HG03159 (cell line): ENCODE measurements around the gene TCHH.
"Not testable (repeated sequence)": the region's sequence is repeated elsewhere in the genome, so short reads cannot be mapped to it uniquely, and the experiment has no call there.

Source experiments
- ATAC-seq: cut with Tn5 transposase; IDR thresholded peaks from one replicate; pipeline ENCODE4 v1.9.1; 2021; ENCODE audit warnings: mild to moderate bottlenecking, moderate library complexity; ENCODE audit not compliant: unreplicated experiment

Gene TCHH

GRCh38 chr1:152115344-152115743, at the start of gene TCHH:
Gene TCHH, minus strand, starts transcription at chr1:152115444. Its CDS starts 1,364 bp downstream, at chr1:152114080.
- ATAC-seq: no peak

GRCh38 chr1:152164517-152165136, 49.4 kb upstream of the TCHH start:
- no peak for ATAC-seq

GRCh38 chr1:152162792-152163463, 47.7 kb upstream of the TCHH start:
- ATAC-seq: no peak

- no peak for ATAC-seq
Observed at GRCh38 chr1:152160576-152160975, 45.3 kb upstream of the TCHH start.

- no peak for ATAC-seq
Observed at GRCh38 chr1:152159144-152159543, 43.9 kb upstream of the TCHH start, which contains the start of gene RPTN. Gene RPTN, minus strand, starts transcription at chr1:152159228. Its CDS starts 1,339 bp downstream, at chr1:152157889.

GRCh38 chr1:152153996-152154395, 38.8 kb upstream of the TCHH start:
- no peak for ATAC-seq

- ATAC-seq: no peak
Observed at GRCh38 chr1:152151646-152152045, 36.4 kb upstream of the TCHH start.

GRCh38 chr1:152148981-152149380, 33.7 kb upstream of the TCHH start:
- no peak for ATAC-seq

GRCh38 chr1:152148051-152148450, 32.8 kb upstream of the TCHH start:
- no peak for ATAC-seq

- ATAC-seq: no peak
Observed at GRCh38 chr1:152145769-152146168, 30.5 kb upstream of the TCHH start.

- ATAC-seq: not testable (repeated sequence)
Observed at GRCh38 chr1:152144674-152145183, 29.5 kb upstream of the TCHH start.

- ATAC-seq: peak; percentile 60
Observed at GRCh38 chr1:152143150-152143887, 28.1 kb upstream of the TCHH start.

GRCh38 chr1:152141971-152142584, 26.8 kb upstream of the TCHH start:
- no peak for ATAC-seq

GRCh38 chr1:152137215-152137614, 22.0 kb upstream of the TCHH start:
- no peak for ATAC-seq

GRCh38 chr1:152130186-152130585, 14.9 kb upstream of the TCHH start:
- no peak for ATAC-seq

GRCh38 chr1:152127673-152128072, 12.4 kb upstream of the TCHH start:
- ATAC-seq: no peak

- no peak for ATAC-seq
Observed at GRCh38 chr1:152125834-152126443, 10.7 kb upstream of the TCHH start.

- ATAC-seq: no peak
Observed at GRCh38 chr1:152118915-152119314, 3.7 kb upstream of the TCHH start.

- ATAC-seq: no peak
Observed at GRCh38 chr1:152112885-152113432, 2.3 kb downstream of the TCHH start.

GRCh38 chr1:152112101-152112884, 3.0 kb downstream of the TCHH start:
- no peak for ATAC-seq
